BJ (cell line): ENCODE results near the gene CD48. TPM values are rescaled to one million over a fixed set of nuclear protein-coding genes. Genes with fewer than 3 reads are reported as not detected.

Source experiments
- CTCF ChIA-PET: fragments of 350-600 bp; formaldehyde crosslinking; extraction: SDS; loops from one replicate; lab custom pipeline; 2021; ENCODE audit warnings: antibody characterized with exemption, inconsistent platforms; lab: Yijun Ruan, JAX
- POLR2A ChIA-PET: fragments of 300-600 bp; sonication (Branson Sonifier 250); formaldehyde crosslinking; extraction: SDS; loops from one replicate; lab custom pipeline; 2021; ENCODE audit warnings: antibody characterized with exemption; lab: Charles Lee
- DNase-seq: peaks from one replicate; pipeline ENCODE4 v3.0.0-alpha.2; 2011; ENCODE audit warnings: low read depth
- H3K27me3 ChIP-seq: 2 replicates; pipeline ENCODE4 v1.6.0; 2011; ENCODE audit warnings: low read length; ENCODE audit not compliant: control insufficient read depth, insufficient read depth
- H3K36me3 ChIP-seq: 2 replicates; pipeline ENCODE4 v1.5.1; 2011; ENCODE audit warnings: low read length; ENCODE audit not compliant: control insufficient read depth, insufficient read depth
- H3K4me3 ChIP-seq: 2 replicates; pipeline ENCODE4 v1.5.1; 2011; ENCODE audit warnings: low read depth, mild to moderate bottlenecking, control low read depth, low read length
- CTCF ChIP-seq: IDR thresholded peaks from 2 replicates; pipeline ENCODE4 v1.5.1; 2011; ENCODE audit warnings: low read depth, mild to moderate bottlenecking, control low read depth, inconsistent platforms, low read length, moderate library complexity; ENCODE audit not compliant: insufficient read depth
- polyA plus RNA-seq: library from polyadenylated mRNA; depleted of rRNA; stranded (reverse); fragments of >200 nt; gene quantifications from 2 replicates; pipeline ENCODE4 v1.2.3, GENCODE V29; 2011

The CD48 gene
- polyA plus RNA-seq, 1 experiment: not detected

GRCh38 chr1:160745551-160745950 is 33.9 kb upstream of the CD48 start:
- peaks cover 2% of the 10 kb centered on the region; the same call in 1 of the 2 replicates for H3K27me3 ChIP-seq
- POLR2A ChIA-PET: no interaction called here
- H3K36me3 ChIP-seq: no peaks in the 10 kb centered on the region
- no peak for TF ChIP-seq CTCF
- DNase-seq: no peak
- H3K4me3 ChIP-seq: no peak overlapping the region
- CTCF ChIA-PET: no interaction called here

- CTCF ChIA-PET: no interaction called here
- no peak overlapping the region for H3K4me3 ChIP-seq
- H3K36me3 ChIP-seq: no peaks in the 10 kb centered on the region
- no peak for DNase-seq
- H3K27me3 ChIP-seq: no peaks in the 10 kb centered on the region
- POLR2A ChIA-PET: no interaction called here
- no peak for TF ChIP-seq CTCF
Measured at GRCh38 chr1:160744852-160745520, 33.4 kb upstream of the CD48 start.

- no peak for TF ChIP-seq CTCF
- CTCF ChIA-PET: no interaction called here
- POLR2A ChIA-PET: no interaction called here
Measured at GRCh38 chr1:160744199-160744851, 32.7 kb upstream of the CD48 start.

GRCh38 chr1:160743266-160743665 is 31.6 kb upstream of the CD48 start:
- Histone ChIP-seq H3K27me3 (no peaks in the 10 kb centered on the region), H3K36me3 (no peaks in the 10 kb centered on the region), H3K4me3 (no peak overlapping the region)
- no peak for TF ChIP-seq CTCF
- POLR2A ChIA-PET: no interaction called here
- CTCF ChIA-PET: interaction anchor here (0.5 to 1.2 kb wide), 2 partner anchors 9 to 230 kb away, joined by 3 to 6 read pairs; no protein-coding TSS in a partner anchor
- no peak for DNase-seq

More at GRCh38 chr1:160744199-160744851, 32.7 kb upstream of the CD48 start:
- H3K4me3 ChIP-seq: no peak overlapping the region
- H3K27me3 ChIP-seq: no peaks in the 10 kb centered on the region
- DNase-seq: no peak
- no peaks in the 10 kb centered on the region for H3K36me3 ChIP-seq

GRCh38 chr1:160742428-160743127 is 31.0 kb upstream of the CD48 start:
- Histone ChIP-seq H3K36me3 (no peaks in the 10 kb centered on the region), H3K4me3 (no peak overlapping the region), H3K27me3 (no peaks in the 10 kb centered on the region)
- CTCF ChIA-PET: interaction anchor here (0.5 to 1.2 kb wide), 2 partner anchors 10 to 231 kb away, joined by 3 to 6 read pairs; no protein-coding TSS in a partner anchor
- POLR2A ChIA-PET: no interaction called here
- no peak for TF ChIP-seq CTCF
- DNase-seq: no peak
